ENCODE measurements around the gene CTNNBL1. TPM values are rescaled to one million over a fixed set of nuclear protein-coding genes. Genes with fewer than 3 reads are reported as not detected.

The CTNNBL1 gene
- total and polyA plus RNA-seq, 8 donors = 36.0 to 63.6 (median 50.1) TPM

DNA sequence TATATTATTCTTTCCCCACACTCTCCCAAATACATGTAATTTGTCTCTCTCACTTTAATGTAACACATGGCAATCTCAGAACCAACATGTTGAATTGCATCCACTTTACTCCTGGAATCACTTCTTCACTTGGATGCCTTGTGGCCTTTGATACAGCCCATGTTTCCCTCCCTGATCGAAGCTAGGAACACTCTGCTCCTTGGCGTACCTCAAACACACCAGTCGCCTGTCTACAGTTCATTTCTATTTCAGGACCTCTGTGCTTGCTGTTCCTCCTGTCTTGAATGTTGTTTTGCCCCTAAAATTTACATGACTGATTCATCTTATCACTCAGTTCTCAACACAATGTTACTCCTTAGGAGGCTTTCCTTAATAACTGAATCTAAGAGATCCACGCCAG, 106.8 kb downstream of the CTNNBL1 start:
- H3K27ac ChIP-seq = no peak overlapping the region
- no peak overlapping the region for H3K4me3 ChIP-seq
- H3K4me1 ChIP-seq = peaks cover 0 to 15% of the 10 kb centered on the region in 2 donors
- TF ChIP-seq, protein P1, sequence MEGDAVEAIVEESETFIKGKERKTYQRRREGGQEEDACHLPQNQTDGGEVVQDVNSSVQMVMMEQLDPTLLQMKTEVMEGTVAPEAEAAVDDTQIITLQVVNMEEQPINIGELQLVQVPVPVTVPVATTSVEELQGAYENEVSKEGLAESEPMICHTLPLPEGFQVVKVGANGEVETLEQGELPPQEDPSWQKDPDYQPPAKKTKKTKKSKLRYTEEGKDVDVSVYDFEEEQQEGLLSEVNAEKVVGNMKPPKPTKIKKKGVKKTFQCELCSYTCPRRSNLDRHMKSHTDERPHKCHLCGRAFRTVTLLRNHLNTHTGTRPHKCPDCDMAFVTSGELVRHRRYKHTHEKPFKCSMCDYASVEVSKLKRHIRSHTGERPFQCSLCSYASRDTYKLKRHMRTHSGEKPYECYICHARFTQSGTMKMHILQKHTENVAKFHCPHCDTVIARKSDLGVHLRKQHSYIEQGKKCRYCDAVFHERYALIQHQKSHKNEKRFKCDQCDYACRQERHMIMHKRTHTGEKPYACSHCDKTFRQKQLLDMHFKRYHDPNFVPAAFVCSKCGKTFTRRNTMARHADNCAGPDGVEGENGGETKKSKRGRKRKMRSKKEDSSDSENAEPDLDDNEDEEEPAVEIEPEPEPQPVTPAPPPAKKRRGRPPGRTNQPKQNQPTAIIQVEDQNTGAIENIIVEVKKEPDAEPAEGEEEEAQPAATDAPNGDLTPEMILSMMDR (IDR thresholded peaks at IDR 0.05) = no peak
- H3K36me3 ChIP-seq = peaks cover 0 to 48% of the 10 kb centered on the region in 2 donors
- DNase-seq (no peak), ATAC-seq (no peak)
- intact Hi-C loops (cut with DNase I) = no loop called here
- no peaks in the 10 kb centered on the region for H3K9me3 ChIP-seq
- no peaks in the 10 kb centered on the region for H3K27me3 ChIP-seq

DNA sequence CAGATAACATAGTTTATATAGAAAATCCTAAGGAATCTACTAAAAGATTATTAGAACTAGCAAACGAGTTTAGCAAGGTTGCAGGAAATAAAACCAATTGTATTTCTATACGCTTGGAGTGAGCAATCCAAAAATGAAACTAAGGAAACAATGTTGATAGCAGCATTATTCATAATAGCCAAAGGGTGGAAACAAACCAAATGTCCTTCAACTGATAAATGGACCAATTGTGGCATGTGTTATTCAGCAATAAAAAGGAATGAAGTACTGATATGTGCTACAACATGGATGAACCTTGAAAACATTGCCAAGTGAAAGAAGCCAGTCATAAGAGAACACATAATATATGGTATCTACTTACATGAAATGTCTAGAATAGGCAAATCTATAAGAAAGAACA, 108.1 kb downstream of the CTNNBL1 start:
- Histone ChIP-seq H3K27me3 (no peaks in the 10 kb centered on the region), H3K27ac (no peak overlapping the region), H3K9me3 (no peaks in the 10 kb centered on the region), H3K4me1 (peaks cover 0 to 15% of the 10 kb centered on the region in 2 donors), H3K4me3 (no peak overlapping the region), H3K36me3 (peaks cover 0 to 47% of the 10 kb centered on the region in 2 donors)
- intact Hi-C loops (cut with DNase I) = no loop called here
- DNase-seq = no peak
- ATAC-seq = no peak
- TF ChIP-seq, protein P1 (IDR thresholded peaks at IDR 0.05) = no peak

DNA sequence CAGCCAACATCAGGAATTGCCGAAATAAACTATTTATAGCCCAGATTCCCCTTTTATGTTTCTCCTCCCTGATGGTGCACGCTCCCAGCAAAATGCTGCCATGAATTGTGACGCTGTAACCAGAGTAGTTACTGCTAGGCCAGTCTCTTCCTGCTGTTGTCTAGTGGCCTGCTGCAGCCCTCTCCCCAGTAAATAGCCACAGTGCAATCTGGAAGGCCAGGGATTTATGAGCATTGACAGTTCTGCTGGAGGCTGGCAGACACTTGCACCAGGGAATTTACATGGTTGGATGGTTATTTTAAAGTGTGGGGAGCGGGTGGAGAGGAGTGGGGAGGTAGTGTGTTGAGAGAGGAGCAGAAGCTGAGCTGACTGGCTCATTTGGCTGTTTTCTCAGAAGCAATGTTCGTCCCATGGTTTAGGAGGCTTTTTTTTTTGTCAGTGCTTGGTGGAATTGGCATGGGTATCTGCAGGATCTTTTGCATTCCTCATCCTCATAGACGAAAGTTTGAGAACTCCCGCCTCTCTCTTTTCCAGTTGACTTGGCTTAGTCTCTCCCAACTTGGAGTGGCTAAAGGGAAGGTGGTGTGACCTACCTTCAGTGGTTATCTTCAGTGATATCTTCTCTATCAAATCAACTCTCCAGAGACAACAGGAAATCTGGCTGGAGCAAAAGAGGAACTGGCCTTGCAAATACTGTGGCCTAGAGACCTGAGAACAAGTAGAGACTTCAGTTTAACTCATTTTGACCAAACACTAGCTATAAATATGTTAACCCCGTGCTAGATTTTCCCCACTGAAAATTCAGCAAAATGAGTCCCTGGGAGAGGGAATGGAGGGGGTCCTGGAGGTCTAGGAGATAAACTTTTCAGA, 109.8 kb downstream of the CTNNBL1 start:
- Histone ChIP-seq H3K4me3 (no peak overlapping the region), H3K4me1 (peaks cover 0 to 15% of the 10 kb centered on the region in 2 donors), H3K27ac (no peak overlapping the region), H3K9me3 (no peaks in the 10 kb centered on the region), H3K36me3 (peaks cover 0 to 50% of the 10 kb centered on the region in 2 donors), H3K27me3 (no peaks in the 10 kb centered on the region)
- intact Hi-C loops (cut with DNase I) = no loop called here
- ATAC-seq (no peak), DNase-seq (no peak)
- TF ChIP-seq, protein P1 (IDR thresholded peaks at IDR 0.05) = no peak

DNA sequence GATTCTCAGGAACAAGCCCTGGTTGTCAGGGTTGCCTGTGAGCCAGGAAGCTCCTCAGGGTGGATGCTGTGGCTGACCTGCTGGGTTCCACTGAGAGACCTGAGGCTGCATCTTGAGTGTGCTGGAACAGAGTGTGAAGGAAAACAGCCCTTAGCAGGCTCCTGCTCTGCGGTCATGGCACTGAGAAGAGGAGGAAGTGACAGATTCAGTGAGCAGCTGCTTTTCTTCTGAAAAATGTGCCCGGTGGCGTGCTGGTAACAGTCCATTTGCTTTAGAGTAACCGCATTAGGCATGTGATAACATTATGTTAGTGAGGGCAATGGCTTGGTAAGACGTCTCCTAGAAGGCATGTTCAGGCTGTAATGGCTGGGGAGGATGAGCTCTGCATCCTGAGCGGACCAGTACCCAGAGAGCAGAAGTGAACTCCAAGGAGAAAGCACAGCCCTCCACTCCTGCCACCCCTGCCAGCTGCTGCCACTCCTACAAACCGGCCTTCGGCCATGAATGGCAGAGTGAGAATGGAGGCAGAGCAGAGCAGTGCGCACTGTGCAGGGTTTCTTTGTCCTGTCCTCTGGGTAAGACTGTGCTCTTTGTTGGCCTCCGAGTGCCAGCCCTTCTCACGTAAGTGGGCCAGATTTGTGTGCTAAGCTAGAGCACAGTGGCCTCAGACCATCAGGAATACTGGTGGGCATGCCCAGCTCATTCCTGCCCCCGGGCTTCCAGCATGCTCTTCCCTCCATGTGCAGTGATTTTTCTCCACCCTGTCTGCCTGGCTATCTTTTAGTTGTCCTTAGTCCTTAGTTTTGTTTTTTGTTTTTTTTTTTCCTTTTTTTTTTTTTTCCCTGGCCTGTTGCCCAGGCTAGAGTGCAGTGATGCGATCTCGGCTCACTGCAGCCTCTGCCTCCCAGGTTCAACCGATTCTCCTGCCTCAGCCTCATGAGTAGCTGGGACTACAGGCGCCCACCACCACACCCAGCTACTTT, 111.0 kb downstream of the CTNNBL1 start:
- DNase-seq = peak in 1 of 4 donors; percentile 4
- Histone ChIP-seq H3K27ac (peak overlapping the region in 1 of 2 donors; percentile 33), H3K4me3 (no peak overlapping the region), H3K27me3 (no peaks in the 10 kb centered on the region), H3K9me3 (no peaks in the 10 kb centered on the region), H3K4me1 (peaks cover 0 to 15% of the 10 kb centered on the region in 2 donors), H3K36me3 (peaks cover 0 to 52% of the 10 kb centered on the region in 2 donors)
- ATAC-seq = no peak
- TF ChIP-seq, protein P1 (IDR thresholded peaks at IDR 0.05) = no peak
- intact Hi-C loops (cut with DNase I) = no loop called here

Data from left lung (tissue), 10 donors.